K562 (cell line): Measurements from ENCODE around the gene PIGH. TPM values are rescaled to one million over a fixed set of nuclear protein-coding genes. Genes with fewer than 3 reads are reported as not detected.
A peak's percentile ranks its signal among the peaks of the same experiment; 100 is the strongest.

ENCODE experiments used
- BACH1 ChIP-seq: fragments of 200-800 bp; sonication (Bioruptor generic); IDR thresholded peaks from 2 replicates; pipeline ENCODE4 v1.6.1; 2016; ENCODE audit warnings: missing genetic modification characterization, missing compliant biosample characterization
- CHCHD3 ChIP-seq: fragments of 250-450 bp; sonication (Bioruptor Pico); IDR thresholded peaks from 2 replicates; pipeline ENCODE4 v2.1.2; 2022; ENCODE audit warnings: mild to moderate bottlenecking
- RUNX1 ChIP-seq: sonication (generic); IDR thresholded peaks from 2 replicates; pipeline ENCODE4 v1.6.1; 2016; ENCODE audit warnings: antibody characterized with exemption, low read depth
- SIRT6 ChIP-seq: IDR thresholded peaks from one replicate; pipeline ENCODE4 v1.6.1; 2012; ENCODE audit warnings: low read depth, mild to moderate bottlenecking, control low read depth, inconsistent platforms, low read length, moderate library complexity
- SMARCA4 ChIP-seq: fragments of 450-650 bp; IDR thresholded peaks from 2 replicates; pipeline ENCODE4 v1.6.1; 2016
- ZNF143 ChIP-seq: sonication (generic); formaldehyde crosslinking; IDR thresholded peaks from 2 replicates; pipeline ENCODE4 v1.9.0; 2022; ENCODE audit warnings: mild to moderate bottlenecking, missing genetic modification reagents
- ZNF347 ChIP-seq: fragments of 450-650 bp; formaldehyde crosslinking; IDR thresholded peaks from 2 replicates; pipeline ENCODE4 v1.4.0; 2020; ENCODE audit warnings: low read depth, mild to moderate bottlenecking, moderate library complexity
- ZNF551 ChIP-seq: fragments of 250-450 bp; sonication (Bioruptor Pico); IDR thresholded peaks from 2 replicates; pipeline ENCODE4 v1.5.0; 2021; ENCODE audit warnings: mild to moderate bottlenecking, moderate library complexity
- ZNF57 ChIP-seq: fragments of 450-650 bp; formaldehyde crosslinking; IDR thresholded peaks from 2 replicates; pipeline ENCODE4 v1.4.0; 2020; ENCODE audit warnings: mild to moderate bottlenecking, moderate library complexity
- ZNF77 ChIP-seq: fragments of 250-450 bp; sonication (Bioruptor Pico); IDR thresholded peaks from 2 replicates; pipeline ENCODE4 v1.5.0; 2020
- polyA plus RNA-seq, 8 experiments: library from polyadenylated mRNA; depleted of rRNA in 4 of 8; stranded (reverse) in 5 of 8; unstranded in 3 of 8; fragments of >200 nt; fragmentation: Nextera tagmentation in 2 of 8; fragmentation: Illumina TruSeq in 1 of 8; extraction: Ambion mirVana in 2 of 8; extraction: Trizol in 1 of 8; gene quantifications; 2 replicates each; pipeline versions ENCODE4 v1.2.1 to v1.2.3, GENCODE V29; 2011 to 2014; ENCODE audit warnings: inconsistent platforms in 1 of 8, missing spikeins in 1 of 8
- total RNA-seq, 7 experiments: library from RNA; depleted of rRNA in 6 of 7; stranded (reverse); fragments of >200 nt in 6 of 7; fragmentation: Illumina TruSeq in 2 of 7; extraction: Trizol in 2 of 7; gene quantifications; 2 replicates each; pipeline versions ENCODE4 v1.2.1 to v1.2.3, GENCODE V29; 2011 to 2021; ENCODE audit warnings: low replicate concordance in 1 of 7
- TF ChIP-seq, protein P1 (sequence below), 2 experiments: IDR thresholded peaks; 2 replicates each; pipeline ENCODE4 v1.6.1; 2012; ENCODE audit warnings: improper control_type of control experiment in 2 of 2, low read depth in 2 of 2, low read length in 2 of 2, borderline replicate concordance in 1 of 2
- TF ChIP-seq, protein P2 (sequence below), 2 experiments: fragments of 450-650 bp; formaldehyde crosslinking in 1 of 2; IDR thresholded peaks; 2 replicates each; pipeline versions ENCODE4 v1.4.0 to v1.6.1; 2014 to 2020; ENCODE audit warnings: mild to moderate bottlenecking in 2 of 2, borderline replicate concordance in 1 of 2, low read depth in 1 of 2
- TF ChIP-seq, protein P3 (sequence below): sonication (generic); formaldehyde crosslinking; IDR thresholded peaks from 2 replicates; pipeline ENCODE4 v1.8.0; 2022; ENCODE audit warnings: mild to moderate bottlenecking, low read depth, missing genetic modification reagents
- TF ChIP-seq, protein P4 (sequence below): IDR thresholded peaks from 3 replicates; pipeline ENCODE4 v1.6.1; 2011; ENCODE audit warnings: borderline replicate concordance, mild to moderate bottlenecking; ENCODE audit not compliant: insufficient read length, insufficient read depth

The PIGH gene
- total and polyA plus RNA-seq, 9 of the 15 experiments (the other 6 are each of a cell fraction or from before 2014, with no cell fraction given), result 21.1 to 53.4 (median 24.7) TPM

DNA sequence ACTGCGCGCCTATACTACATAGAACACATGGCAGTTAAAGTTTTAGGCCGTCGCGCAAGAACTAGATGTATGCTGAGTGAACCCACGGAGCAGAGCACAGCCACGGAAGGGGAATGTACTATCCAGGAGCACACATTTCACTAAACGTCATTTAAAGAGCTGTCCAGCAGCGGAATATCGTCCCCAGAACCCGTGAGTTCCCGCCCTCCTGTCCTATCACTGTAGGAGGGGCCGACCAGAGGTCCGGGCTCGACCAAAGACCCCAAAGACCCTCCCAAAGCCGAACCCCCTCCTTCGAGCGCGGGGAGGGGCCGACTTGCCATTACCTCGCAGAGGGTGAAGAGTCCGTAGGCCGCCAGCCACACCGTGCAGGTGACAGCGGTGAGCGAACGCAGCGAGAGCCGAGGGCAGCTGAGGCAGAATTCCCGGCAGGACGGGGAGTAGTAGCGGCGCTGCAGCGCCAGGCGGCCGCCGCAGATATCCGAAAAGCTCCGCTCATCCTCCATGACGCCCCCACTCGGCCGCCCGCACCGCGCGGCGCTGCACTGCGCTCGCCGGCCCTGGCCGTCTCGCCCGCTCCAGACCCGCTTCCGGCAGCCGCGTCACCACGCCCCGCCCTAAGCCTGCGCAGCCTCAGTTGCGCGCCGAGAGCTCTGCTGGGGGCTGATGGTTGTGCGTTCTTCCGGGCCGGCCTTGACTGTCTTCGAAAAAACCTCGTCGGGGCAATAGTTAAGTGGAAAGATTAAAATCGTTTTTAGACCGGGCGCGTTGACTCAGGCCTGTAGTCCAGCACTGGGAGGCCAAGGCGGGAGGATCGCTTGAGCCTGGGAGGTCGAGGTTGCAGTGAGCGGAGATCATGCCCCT lies at the start of gene PIGH (continued):
- TF ChIP-seq, protein P1, sequence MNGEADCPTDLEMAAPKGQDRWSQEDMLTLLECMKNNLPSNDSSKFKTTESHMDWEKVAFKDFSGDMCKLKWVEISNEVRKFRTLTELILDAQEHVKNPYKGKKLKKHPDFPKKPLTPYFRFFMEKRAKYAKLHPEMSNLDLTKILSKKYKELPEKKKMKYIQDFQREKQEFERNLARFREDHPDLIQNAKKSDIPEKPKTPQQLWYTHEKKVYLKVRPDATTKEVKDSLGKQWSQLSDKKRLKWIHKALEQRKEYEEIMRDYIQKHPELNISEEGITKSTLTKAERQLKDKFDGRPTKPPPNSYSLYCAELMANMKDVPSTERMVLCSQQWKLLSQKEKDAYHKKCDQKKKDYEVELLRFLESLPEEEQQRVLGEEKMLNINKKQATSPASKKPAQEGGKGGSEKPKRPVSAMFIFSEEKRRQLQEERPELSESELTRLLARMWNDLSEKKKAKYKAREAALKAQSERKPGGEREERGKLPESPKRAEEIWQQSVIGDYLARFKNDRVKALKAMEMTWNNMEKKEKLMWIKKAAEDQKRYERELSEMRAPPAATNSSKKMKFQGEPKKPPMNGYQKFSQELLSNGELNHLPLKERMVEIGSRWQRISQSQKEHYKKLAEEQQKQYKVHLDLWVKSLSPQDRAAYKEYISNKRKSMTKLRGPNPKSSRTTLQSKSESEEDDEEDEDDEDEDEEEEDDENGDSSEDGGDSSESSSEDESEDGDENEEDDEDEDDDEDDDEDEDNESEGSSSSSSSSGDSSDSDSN (IDR thresholded peaks at IDR 0.05; ENCODE audit: borderline replicate concordance in 1 of 2, low read depth in 2 of 2, low read length in 2 of 2), result peak in 1 of 2 experiments; percentile 65; a peak in 1 of 4 replicates
- TF ChIP-seq CHCHD3 (CRISPR knock-in tag), result no peak
- no peak for TF ChIP-seq ZNF57 (CRISPR knock-in tag)
- no peak for TF ChIP-seq BACH1 (tag)
- no peak for TF ChIP-seq ZNF143 (CRISPR knock-in tag)
- 0 out of 2 replicates have a peak, but pooled peaks have one; percentile 29 for TF ChIP-seq SMARCA4
- TF ChIP-seq, protein P2, sequence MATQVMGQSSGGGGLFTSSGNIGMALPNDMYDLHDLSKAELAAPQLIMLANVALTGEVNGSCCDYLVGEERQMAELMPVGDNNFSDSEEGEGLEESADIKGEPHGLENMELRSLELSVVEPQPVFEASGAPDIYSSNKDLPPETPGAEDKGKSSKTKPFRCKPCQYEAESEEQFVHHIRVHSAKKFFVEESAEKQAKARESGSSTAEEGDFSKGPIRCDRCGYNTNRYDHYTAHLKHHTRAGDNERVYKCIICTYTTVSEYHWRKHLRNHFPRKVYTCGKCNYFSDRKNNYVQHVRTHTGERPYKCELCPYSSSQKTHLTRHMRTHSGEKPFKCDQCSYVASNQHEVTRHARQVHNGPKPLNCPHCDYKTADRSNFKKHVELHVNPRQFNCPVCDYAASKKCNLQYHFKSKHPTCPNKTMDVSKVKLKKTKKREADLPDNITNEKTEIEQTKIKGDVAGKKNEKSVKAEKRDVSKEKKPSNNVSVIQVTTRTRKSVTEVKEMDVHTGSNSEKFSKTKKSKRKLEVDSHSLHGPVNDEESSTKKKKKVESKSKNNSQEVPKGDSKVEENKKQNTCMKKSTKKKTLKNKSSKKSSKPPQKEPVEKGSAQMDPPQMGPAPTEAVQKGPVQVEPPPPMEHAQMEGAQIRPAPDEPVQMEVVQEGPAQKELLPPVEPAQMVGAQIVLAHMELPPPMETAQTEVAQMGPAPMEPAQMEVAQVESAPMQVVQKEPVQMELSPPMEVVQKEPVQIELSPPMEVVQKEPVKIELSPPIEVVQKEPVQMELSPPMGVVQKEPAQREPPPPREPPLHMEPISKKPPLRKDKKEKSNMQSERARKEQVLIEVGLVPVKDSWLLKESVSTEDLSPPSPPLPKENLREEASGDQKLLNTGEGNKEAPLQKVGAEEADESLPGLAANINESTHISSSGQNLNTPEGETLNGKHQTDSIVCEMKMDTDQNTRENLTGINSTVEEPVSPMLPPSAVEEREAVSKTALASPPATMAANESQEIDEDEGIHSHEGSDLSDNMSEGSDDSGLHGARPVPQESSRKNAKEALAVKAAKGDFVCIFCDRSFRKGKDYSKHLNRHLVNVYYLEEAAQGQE (IDR thresholded peaks at IDR 0.05; ENCODE audit: borderline replicate concordance), result peak; percentile 87
- TF ChIP-seq, protein P2 (CRISPR knock-in tag; IDR thresholded peaks at IDR 0.05; ENCODE audit: low read depth), result peak; percentile 64
- no peak for TF ChIP-seq ZNF347 (CRISPR knock-in tag)
- TF ChIP-seq ZNF551 (CRISPR knock-in tag), result no peak
- TF ChIP-seq, protein P3, sequence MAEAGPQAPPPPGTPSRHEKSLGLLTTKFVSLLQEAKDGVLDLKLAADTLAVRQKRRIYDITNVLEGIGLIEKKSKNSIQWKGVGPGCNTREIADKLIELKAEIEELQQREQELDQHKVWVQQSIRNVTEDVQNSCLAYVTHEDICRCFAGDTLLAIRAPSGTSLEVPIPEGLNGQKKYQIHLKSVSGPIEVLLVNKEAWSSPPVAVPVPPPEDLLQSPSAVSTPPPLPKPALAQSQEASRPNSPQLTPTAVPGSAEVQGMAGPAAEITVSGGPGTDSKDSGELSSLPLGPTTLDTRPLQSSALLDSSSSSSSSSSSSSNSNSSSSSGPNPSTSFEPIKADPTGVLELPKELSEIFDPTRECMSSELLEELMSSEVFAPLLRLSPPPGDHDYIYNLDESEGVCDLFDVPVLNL (CRISPR knock-in tag), result no peak
- no peak for TF ChIP-seq RUNX1
- no peak for TF ChIP-seq ZNF77
- TF ChIP-seq, protein P4, sequence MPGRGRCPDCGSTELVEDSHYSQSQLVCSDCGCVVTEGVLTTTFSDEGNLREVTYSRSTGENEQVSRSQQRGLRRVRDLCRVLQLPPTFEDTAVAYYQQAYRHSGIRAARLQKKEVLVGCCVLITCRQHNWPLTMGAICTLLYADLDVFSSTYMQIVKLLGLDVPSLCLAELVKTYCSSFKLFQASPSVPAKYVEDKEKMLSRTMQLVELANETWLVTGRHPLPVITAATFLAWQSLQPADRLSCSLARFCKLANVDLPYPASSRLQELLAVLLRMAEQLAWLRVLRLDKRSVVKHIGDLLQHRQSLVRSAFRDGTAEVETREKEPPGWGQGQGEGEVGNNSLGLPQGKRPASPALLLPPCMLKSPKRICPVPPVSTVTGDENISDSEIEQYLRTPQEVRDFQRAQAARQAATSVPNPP, result no peak
- TF ChIP-seq SIRT6, result no peak
